GM18499 (cell line): ENCODE results near the gene MAST4.

ENCODE experiments used
- ATAC-seq: cut with Tn5 transposase; IDR thresholded peaks from one replicate; pipeline ENCODE4 v1.9.1; 2021; ENCODE audit warnings: moderate number of reproducible peaks; ENCODE audit not compliant: insufficient read depth, unreplicated experiment

MAST4 gene

GRCh38 chr5:66595756-66596635 lies at the start of gene MAST4:
TSS of gene MAST4 (plus strand) at chr5:66596393. CDS start at chr5:66596656, 263 bp downstream.
- peak; percentile 89 for ATAC-seq

- ATAC-seq = no peak
These were observed 49.7 kb upstream of the MAST4 start for GRCh38 chr5:66546541-66546940.

GRCh38 chr5:66551338-66551737 lies 44.9 kb upstream of the MAST4 start:
- no peak for ATAC-seq

GRCh38 chr5:66551945-66552344 lies 44.2 kb upstream of the MAST4 start:
- ATAC-seq = no peak

GRCh38 chr5:66553368-66553912 lies 42.8 kb upstream of the MAST4 start:
- no peak for ATAC-seq

- ATAC-seq = peak; percentile 95
These were observed 42.1 kb upstream of the MAST4 start for GRCh38 chr5:66553916-66554575.

- no peak for ATAC-seq
These were observed 41.3 kb upstream of the MAST4 start for GRCh38 chr5:66554884-66555283.

- ATAC-seq = peak; percentile 61
These were observed 37.6 kb upstream of the MAST4 start for GRCh38 chr5:66558560-66558959.

GRCh38 chr5:66560371-66560770 lies 35.8 kb upstream of the MAST4 start:
- no peak for ATAC-seq

- ATAC-seq = no peak
These were observed 34.8 kb upstream of the MAST4 start for GRCh38 chr5:66561256-66561990.

GRCh38 chr5:66565878-66566277 lies 30.3 kb upstream of the MAST4 start:
- ATAC-seq = no peak

- ATAC-seq = no peak
These were observed 28.7 kb upstream of the MAST4 start for GRCh38 chr5:66567474-66567873.

GRCh38 chr5:66570201-66570600 lies 26.0 kb upstream of the MAST4 start:
- no peak for ATAC-seq

- ATAC-seq = no peak
These were observed 22.5 kb upstream of the MAST4 start for GRCh38 chr5:66573733-66574132.

- no peak for ATAC-seq
These were observed 13.6 kb upstream of the MAST4 start for GRCh38 chr5:66582499-66583165.

- ATAC-seq = no peak
These were observed 10.9 kb upstream of the MAST4 start for GRCh38 chr5:66585291-66585690.

- no peak for ATAC-seq
These were observed 8.4 kb upstream of the MAST4 start for GRCh38 chr5:66587771-66588170.

GRCh38 chr5:66596636-66597182 lies 516 bp downstream of the MAST4 start:
- no peak for ATAC-seq

- ATAC-seq = no peak
These were observed 1.1 kb downstream of the MAST4 start for GRCh38 chr5:66597183-66597757.
